Adrenal gland (tissue), 5 donors: ENCODE measurements around the gene MACROD2.

Experiments used
- POLR2A ChIP-seq, 2 donors: fragments of 450-650 bp; IDR thresholded peaks; one replicate each; pipeline ENCODE4 v1.6.1; 2017; ENCODE audit warnings: antibody characterized with exemption in 2 of 2, mild to moderate bottlenecking in 2 of 2, moderate library complexity in 1 of 2
- TF ChIP-seq, protein P1 (sequence below), 6 experiments: fragments of 450-650 bp in 4 of 6; fragments of 200-600 bp in 2 of 6; sonication (generic) in 1 of 6; IDR thresholded peaks; 1 replicate in 5 of 6; 2 replicates in 1 of 6; pipeline versions ENCODE4 v1.5.1 to v1.8.0; 2016 to 2021; ENCODE audit warnings: antibody characterized with exemption in 6 of 6, mild to moderate bottlenecking in 2 of 6, moderate library complexity in 1 of 6
- donor health status: DM: no; HTN: no; CAD: no.

DNA sequence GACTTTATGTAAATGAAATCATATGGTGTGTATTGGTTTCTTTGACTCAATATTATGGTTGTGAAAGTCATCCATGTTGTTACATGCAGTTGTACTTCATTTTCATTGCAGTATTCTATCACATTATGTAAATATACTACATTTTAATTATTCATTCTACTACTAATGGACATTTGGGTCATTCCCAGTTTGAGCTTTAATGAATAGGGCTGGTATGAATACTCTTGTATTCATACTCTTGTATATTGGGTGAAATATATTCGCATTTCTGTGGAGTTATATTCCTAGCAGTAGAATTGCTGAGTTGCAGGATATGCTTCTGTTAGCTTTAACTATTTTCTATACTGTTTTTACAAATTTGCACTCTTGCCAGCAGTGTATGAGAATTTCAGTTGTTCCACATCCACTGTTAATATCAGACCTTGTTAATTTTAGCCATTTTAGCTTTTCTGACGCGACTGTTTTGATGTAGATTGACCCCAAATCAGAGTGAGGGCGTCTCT is 1633.6 kb downstream of the MACROD2 start:
- TF ChIP-seq, protein P1, sequence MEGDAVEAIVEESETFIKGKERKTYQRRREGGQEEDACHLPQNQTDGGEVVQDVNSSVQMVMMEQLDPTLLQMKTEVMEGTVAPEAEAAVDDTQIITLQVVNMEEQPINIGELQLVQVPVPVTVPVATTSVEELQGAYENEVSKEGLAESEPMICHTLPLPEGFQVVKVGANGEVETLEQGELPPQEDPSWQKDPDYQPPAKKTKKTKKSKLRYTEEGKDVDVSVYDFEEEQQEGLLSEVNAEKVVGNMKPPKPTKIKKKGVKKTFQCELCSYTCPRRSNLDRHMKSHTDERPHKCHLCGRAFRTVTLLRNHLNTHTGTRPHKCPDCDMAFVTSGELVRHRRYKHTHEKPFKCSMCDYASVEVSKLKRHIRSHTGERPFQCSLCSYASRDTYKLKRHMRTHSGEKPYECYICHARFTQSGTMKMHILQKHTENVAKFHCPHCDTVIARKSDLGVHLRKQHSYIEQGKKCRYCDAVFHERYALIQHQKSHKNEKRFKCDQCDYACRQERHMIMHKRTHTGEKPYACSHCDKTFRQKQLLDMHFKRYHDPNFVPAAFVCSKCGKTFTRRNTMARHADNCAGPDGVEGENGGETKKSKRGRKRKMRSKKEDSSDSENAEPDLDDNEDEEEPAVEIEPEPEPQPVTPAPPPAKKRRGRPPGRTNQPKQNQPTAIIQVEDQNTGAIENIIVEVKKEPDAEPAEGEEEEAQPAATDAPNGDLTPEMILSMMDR (IDR thresholded peaks at IDR 0.05): no peak
- no peak for TF ChIP-seq POLR2A (IDR thresholded peaks at IDR 0.05)
